Psoas muscle (tissue), 8 donors: ENCODE data around the gene DOK6. TPM values are rescaled to one million over a fixed set of nuclear protein-coding genes. Genes with fewer than 3 reads are reported as not detected.

Experiments used
- ATAC-seq, 4 donors: fragments of 200-7000 bp; cut with Tn5 transposase; one replicate each; pipeline ENCODE4 v1.9.1; 2020; ENCODE audit warnings: moderate library complexity in 3 of 4, mild to moderate bottlenecking in 2 of 4
- DNase-seq, 2 donors: peaks; one replicate each; pipeline ENCODE4 v3.0.0-alpha.2; 2020
- H3K27ac ChIP-seq: fragments of 200-600 bp; one replicate; pipeline ENCODE4 v1.8.0; 2022
- H3K27me3 ChIP-seq, 3 donors: fragments of 200-600 bp in 1 of 3; one replicate each; pipeline versions ENCODE4 v1.6.1 to v1.8.0; 2013 to 2022; ENCODE audit warnings: low read length in 2 of 3, mild to moderate bottlenecking in 2 of 3, moderate library complexity in 1 of 3; ENCODE audit not compliant: insufficient read depth in 3 of 3
- H3K36me3 ChIP-seq, 2 donors: fragments of 200-600 bp in 1 of 2; one replicate each; pipeline versions ENCODE4 v1.6.1 to v1.8.0; 2013 to 2022; ENCODE audit warnings: low read depth in 1 of 2, mild to moderate bottlenecking in 1 of 2, moderate library complexity in 1 of 2; ENCODE audit not compliant: insufficient read depth in 1 of 2
- H3K4me1 ChIP-seq: fragments of 200-600 bp; one replicate; pipeline ENCODE4 v1.8.0; 2022
- H3K4me3 ChIP-seq: fragments of 200-600 bp; one replicate; pipeline ENCODE4 v1.8.0; 2022; ENCODE audit warnings: mild to moderate bottlenecking
- H3K9me3 ChIP-seq: fragments of 200-600 bp; one replicate; pipeline ENCODE4 v1.8.0; 2022
- WGBS, 3 donors: extraction: QIAGEN DNeasy Blood & Tissue Kit; methylation state at CpG; one replicate each; pipeline versions ENCODE4 v1.1.6 to v1.1.7; 2013; 5-methylcytosine and 5-hydroxymethylcytosine counted together
- intact Hi-C, 2 donors: fragments of 100-400 bp; cut with DNase I; formaldehyde crosslinking; loops; one replicate each; pipeline versions ENCODE4 v1.11.0 to v1.14.2; 2022
- polyA plus RNA-seq, 3 donors: library from polyadenylated mRNA; stranded (reverse); fragments of 200-250 nt; gene quantifications; one replicate each; pipeline ENCODE4 v1.2.3, GENCODE V29; 2013
- total RNA-seq, 4 donors: library from RNA; stranded (reverse); fragmentation: NEBNext Ultra II Directional in 2 of 4; extraction: Animal tissue kit (Norgen Biotek cat#: 25700) in 2 of 4; gene quantifications; one replicate each; pipeline versions ENCODE4 v1.2.1 to v1.2.4, GENCODE V29; 2021 to 2023
- TF ChIP-seq, protein P1 (sequence below): fragments of 200-600 bp; IDR thresholded peaks from one replicate; pipeline ENCODE4 v1.8.0; 2022; ENCODE audit warnings: antibody characterized with exemption
- donor health status: healthy with polysubstance abuse.
- donor health status: DM: no; HTN: no; CAD: no; lungs with moderate emphysema.
- donor health status: Bipolar disorder and iron deficiency.
- donor health status: healthy.
- donor health status: DM: yes; HTN: yes; CAD: no.
- donor health status: DM: no; HTN: no; CAD: no.
- donor health status: DM: no; HTN: no; CAD: no.
- donor health status: DM: yes; HTN: yes; CAD: no.

DOK6 gene
- total and polyA plus RNA-seq, 7 donors, result 0.05 to 0.97 (median 0.18) TPM

DNA sequence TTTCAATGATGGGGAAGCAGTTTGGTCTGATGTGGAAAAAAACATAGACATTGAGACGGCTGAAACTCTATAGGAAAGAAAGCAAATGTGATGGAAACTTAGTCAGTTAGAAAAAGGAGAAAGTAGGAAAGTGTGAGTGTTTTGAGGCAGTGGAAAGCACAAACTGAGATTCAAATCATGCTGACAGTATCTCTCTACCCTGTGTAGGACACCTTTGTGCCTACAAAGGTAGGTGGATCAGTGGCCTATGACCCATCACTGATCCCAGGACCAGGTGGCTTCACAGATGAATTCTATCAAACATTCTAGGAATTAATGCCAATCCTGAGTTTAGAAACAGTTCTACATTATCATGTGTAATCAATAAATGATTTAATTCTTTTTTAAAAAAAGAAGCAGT lies 489.9 kb downstream of the DOK6 start:
- Histone ChIP-seq H3K4me3 (no peak overlapping the region), H3K4me1 (no peaks in the 10 kb centered on the region), H3K9me3 (no peaks in the 10 kb centered on the region), H3K36me3 (no peaks in the 10 kb centered on the region), H3K27me3 (no peaks in the 10 kb centered on the region), H3K27ac (no peak overlapping the region)
- TF ChIP-seq, protein P1, sequence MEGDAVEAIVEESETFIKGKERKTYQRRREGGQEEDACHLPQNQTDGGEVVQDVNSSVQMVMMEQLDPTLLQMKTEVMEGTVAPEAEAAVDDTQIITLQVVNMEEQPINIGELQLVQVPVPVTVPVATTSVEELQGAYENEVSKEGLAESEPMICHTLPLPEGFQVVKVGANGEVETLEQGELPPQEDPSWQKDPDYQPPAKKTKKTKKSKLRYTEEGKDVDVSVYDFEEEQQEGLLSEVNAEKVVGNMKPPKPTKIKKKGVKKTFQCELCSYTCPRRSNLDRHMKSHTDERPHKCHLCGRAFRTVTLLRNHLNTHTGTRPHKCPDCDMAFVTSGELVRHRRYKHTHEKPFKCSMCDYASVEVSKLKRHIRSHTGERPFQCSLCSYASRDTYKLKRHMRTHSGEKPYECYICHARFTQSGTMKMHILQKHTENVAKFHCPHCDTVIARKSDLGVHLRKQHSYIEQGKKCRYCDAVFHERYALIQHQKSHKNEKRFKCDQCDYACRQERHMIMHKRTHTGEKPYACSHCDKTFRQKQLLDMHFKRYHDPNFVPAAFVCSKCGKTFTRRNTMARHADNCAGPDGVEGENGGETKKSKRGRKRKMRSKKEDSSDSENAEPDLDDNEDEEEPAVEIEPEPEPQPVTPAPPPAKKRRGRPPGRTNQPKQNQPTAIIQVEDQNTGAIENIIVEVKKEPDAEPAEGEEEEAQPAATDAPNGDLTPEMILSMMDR, result no peak
- no peak for ATAC-seq
- intact Hi-C loops, result no loop called here
- WGBS, 3 donors, result 91 to 97% (median 94%) methylated on average over 1 of the region's 1 CpG
- no peak for DNase-seq

DNA sequence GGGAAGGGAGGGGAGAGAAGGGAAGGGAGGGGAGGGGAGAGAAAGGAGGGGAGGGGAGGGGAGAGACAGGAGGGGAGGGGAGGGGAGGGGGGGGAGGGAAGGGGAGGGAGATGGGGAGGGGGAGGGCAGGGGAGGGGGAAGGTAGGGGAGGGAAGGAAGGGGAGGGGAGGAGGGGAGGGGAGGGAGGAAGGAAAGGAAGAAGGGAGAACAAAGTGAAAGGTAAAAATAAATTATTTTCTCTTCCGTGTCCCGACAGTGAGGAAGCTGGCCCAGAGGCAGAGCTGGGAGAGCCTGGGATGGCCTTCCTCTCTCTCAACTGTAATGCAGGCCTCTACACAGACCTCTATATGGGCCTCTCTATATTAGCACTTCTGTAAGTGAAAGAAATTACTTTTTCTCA lies 493.8 kb downstream of the DOK6 start:
- ATAC-seq (no peak), DNase-seq (no peak)
- Histone ChIP-seq H3K36me3 (no peaks in the 10 kb centered on the region), H3K4me1 (no peaks in the 10 kb centered on the region), H3K27ac (no peak overlapping the region), H3K9me3 (no peaks in the 10 kb centered on the region), H3K4me3 (no peak overlapping the region), H3K27me3 (no peaks in the 10 kb centered on the region)
- WGBS, 3 donors, result 83 to 84% (median 83%) methylated on average over 2 of the region's 2 CpGs
- intact Hi-C loops, result no loop called here
- TF ChIP-seq, protein P1, result no peak

DNA sequence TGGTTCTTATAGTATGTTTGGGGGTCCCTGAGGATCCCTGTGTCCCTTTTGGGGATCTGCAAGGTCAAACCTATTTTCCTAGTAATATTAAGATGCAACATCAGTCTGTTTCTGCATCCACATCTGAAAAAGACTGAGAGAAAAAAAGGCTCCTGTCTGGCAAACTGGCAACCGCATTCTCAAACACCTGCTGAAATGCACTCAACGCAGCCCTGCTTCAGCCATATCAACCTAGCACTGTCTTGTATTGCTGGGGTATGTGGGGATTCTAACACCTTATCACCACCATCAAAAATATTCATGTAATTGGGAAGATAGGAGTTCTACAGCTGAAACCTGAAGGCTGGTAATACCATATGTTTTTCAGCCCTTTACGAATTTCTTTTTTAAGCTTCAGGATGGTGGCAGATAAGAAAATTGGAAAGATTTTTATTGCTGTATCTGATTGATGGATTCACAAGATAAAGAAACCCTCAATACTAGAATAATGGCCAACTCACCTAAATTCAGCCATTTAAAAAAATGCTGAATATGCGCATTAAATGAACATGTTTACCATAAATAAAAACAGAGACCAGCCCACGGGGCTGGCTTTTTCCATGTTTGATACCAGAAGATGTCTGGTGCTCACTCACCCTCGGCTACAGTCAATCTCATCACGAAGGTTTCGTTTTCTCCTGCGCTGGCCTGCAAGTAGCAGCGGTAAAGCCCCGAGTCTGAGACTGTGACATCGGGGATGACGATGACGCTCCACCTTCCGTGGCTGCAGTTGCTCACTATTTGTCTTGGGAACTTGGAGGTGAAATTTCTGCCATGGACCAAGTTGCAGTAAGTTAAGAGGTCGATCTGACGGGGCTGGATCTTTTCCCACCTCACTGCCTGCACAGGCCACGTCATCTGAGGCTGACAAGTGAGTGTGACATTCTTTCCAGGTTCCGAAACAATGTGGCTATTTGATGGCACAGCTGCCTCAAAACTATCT lies 494.7 kb downstream of the DOK6 start:
- ATAC-seq (no peak), DNase-seq (no peak)
- H3K27me3 ChIP-seq, result no peaks in the 10 kb centered on the region
- no peaks in the 10 kb centered on the region for H3K4me1 ChIP-seq
- H3K4me3 ChIP-seq, result no peak overlapping the region
- TF ChIP-seq, protein P1, result no peak
- no peaks in the 10 kb centered on the region for H3K9me3 ChIP-seq
- no peaks in the 10 kb centered on the region for H3K36me3 ChIP-seq
- 86 to 88% (median 87%) methylated on average over 19 of the region's 19 CpGs for WGBS, 3 donors
- H3K27ac ChIP-seq, result no peak overlapping the region
- intact Hi-C loops, result no loop called here

DNA sequence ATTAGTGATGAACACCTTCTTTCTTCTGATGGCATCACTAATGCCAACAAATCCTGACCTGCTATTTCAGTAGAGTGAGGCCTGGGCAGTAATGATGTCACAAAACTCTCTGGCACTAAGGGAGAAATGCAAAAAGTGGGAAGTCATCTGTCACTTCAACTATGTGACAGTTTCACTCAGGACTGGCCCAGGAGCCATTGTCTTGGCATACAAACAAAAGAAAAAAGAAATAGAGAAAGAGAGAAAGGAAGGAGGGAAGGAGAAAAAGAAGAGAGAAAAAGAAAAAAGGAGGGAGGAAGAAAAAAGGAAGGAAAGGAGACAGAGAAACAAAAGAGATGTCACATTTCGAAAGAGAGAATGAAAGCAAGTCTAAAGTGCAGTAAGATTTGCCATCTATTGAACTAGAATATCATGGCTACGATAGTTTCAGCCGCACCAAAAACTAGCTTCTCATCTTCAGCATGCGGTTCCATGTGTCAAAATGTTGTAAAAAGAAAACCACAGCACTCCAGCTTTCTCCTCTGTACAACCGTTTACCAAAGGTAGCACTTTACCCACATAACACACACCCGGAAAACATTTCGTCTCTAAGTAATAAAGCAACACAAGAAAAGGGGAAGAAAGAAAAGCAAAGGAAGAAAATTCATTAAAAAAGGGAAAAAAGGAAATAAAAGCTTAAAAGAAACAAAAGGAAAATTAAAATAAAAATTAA lies 496.9 kb downstream of the DOK6 start:
- WGBS, 3 donors, result 87 to 89% (median 87%) methylated on average over 7 of the region's 7 CpGs
- DNase-seq, result no peak
- Histone ChIP-seq H3K4me1 (no peaks in the 10 kb centered on the region), H3K36me3 (no peaks in the 10 kb centered on the region), H3K4me3 (no peak overlapping the region), H3K27ac (no peak overlapping the region), H3K27me3 (no peaks in the 10 kb centered on the region), H3K9me3 (no peaks in the 10 kb centered on the region)
- intact Hi-C loops, result no loop called here
- TF ChIP-seq, protein P1, result no peak
- no peak for ATAC-seq
